Uterus (tissue), 4 donors: ENCODE measurements around the gene GTPBP2. TPM values are rescaled to one million over a fixed set of nuclear protein-coding genes. Genes with fewer than 3 reads are reported as not detected.
"Not testable (repeated sequence)": the region's sequence is repeated elsewhere in the genome, so short reads cannot be mapped to it uniquely, and the experiment has no call there.

Experiments
- DNase-seq, 2 donors: peaks; one replicate each; pipeline ENCODE4 v3.0.0-alpha.2; 2019 to 2020
- H3K27ac ChIP-seq, 2 donors: fragments of 200-600 bp; sonication (generic); 1 replicate in 1 of 2; 2 replicates in 1 of 2; pipeline ENCODE4 v1.5.1; 2016 to 2018
- H3K27me3 ChIP-seq, 2 donors: fragments of 200-600 bp; sonication (generic); one replicate each; pipeline ENCODE4 v1.5.1; 2018 to 2019; ENCODE audit warnings: control low read depth in 1 of 2
- H3K36me3 ChIP-seq, 2 donors: fragments of 200-600 bp; sonication (generic); one replicate each; pipeline ENCODE4 v1.5.1; 2019; ENCODE audit warnings: control low read depth in 1 of 2
- H3K4me1 ChIP-seq, 2 donors: fragments of 200-600 bp; sonication (generic); one replicate each; pipeline ENCODE4 v1.5.1; 2018 to 2019; ENCODE audit warnings: control low read depth in 1 of 2
- H3K4me3 ChIP-seq, 2 donors: fragments of 200-600 bp; sonication (generic); 1 replicate in 1 of 2; 2 replicates in 1 of 2; pipeline ENCODE4 v1.5.1; 2018 to 2019; ENCODE audit warnings: mild to moderate bottlenecking in 1 of 2
- H3K9me3 ChIP-seq, 2 donors: fragments of 200-600 bp; sonication (generic); one replicate each; pipeline ENCODE4 v1.5.1; 2019; ENCODE audit warnings: control low read depth in 1 of 2
- POLR2A ChIP-seq, 2 donors: fragments of 450-650 bp; IDR thresholded peaks; one replicate each; pipeline ENCODE4 v1.6.1; 2016; ENCODE audit warnings: antibody characterized with exemption in 2 of 2, mild to moderate bottlenecking in 1 of 2, moderate library complexity in 1 of 2
- intact Hi-C: fragments of 100-400 bp; cut with DNase I; formaldehyde crosslinking; loops from one replicate; pipeline ENCODE4 v1.15.1; 2023; ENCODE audit warnings: low total_unique reads
- total RNA-seq, 4 donors: library from RNA; depleted of rRNA in 3 of 4; stranded (reverse); fragments of >200 nt in 3 of 4; gene quantifications; one replicate each; pipeline versions ENCODE4 v1.1.0 to v1.2.4, GENCODE V29; 2014 to 2023
- TF ChIP-seq, protein P1 (sequence below), 4 experiments: fragments of 200-600 bp in 2 of 4; fragments of 450-650 bp in 2 of 4; sonication (generic) in 2 of 4; IDR thresholded peaks; one replicate each; pipeline ENCODE4 v1.5.1; 2016 to 2019; ENCODE audit warnings: antibody characterized with exemption in 4 of 4, mild to moderate bottlenecking in 2 of 4, moderate library complexity in 1 of 4
- donor health status: DM: yes; HTN: yes; CAD: no.

The GTPBP2 gene
- total RNA-seq, 4 donors from 2014 or later: 17.9 to 67.6 (median 40.2) TPM

DNA sequence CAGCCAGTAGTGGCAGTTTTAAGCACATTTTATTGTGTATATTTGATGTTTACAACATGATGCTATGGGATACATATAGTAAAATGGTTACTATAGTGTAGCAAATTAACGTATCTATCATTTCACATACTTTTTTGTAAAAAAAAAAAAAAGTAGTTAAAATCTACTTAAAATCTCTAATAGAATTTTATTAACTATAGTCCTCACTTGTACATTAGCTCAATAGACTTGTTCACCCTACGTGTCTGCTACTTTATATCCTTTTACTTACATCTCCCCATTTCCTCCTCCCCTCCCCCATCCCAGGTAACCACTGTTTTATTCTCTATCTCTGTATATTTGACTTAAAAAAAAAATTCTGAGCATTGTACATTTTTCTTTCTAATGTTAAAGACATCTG, 23.0 kb downstream of the GTPBP2 start:
- intact Hi-C loops: no loop called here
- TF ChIP-seq POLR2A (IDR thresholded peaks at IDR 0.05): no peak
- TF ChIP-seq, protein P1, sequence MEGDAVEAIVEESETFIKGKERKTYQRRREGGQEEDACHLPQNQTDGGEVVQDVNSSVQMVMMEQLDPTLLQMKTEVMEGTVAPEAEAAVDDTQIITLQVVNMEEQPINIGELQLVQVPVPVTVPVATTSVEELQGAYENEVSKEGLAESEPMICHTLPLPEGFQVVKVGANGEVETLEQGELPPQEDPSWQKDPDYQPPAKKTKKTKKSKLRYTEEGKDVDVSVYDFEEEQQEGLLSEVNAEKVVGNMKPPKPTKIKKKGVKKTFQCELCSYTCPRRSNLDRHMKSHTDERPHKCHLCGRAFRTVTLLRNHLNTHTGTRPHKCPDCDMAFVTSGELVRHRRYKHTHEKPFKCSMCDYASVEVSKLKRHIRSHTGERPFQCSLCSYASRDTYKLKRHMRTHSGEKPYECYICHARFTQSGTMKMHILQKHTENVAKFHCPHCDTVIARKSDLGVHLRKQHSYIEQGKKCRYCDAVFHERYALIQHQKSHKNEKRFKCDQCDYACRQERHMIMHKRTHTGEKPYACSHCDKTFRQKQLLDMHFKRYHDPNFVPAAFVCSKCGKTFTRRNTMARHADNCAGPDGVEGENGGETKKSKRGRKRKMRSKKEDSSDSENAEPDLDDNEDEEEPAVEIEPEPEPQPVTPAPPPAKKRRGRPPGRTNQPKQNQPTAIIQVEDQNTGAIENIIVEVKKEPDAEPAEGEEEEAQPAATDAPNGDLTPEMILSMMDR (IDR thresholded peaks at IDR 0.05): no peak
- H3K36me3 ChIP-seq: no peaks in the 10 kb centered on the region
- no peaks in the 10 kb centered on the region for H3K9me3 ChIP-seq
- H3K27me3 ChIP-seq: no peaks in the 10 kb centered on the region
- no peak overlapping the region for H3K27ac ChIP-seq
- H3K4me3 ChIP-seq: no peak overlapping the region
- H3K4me1 ChIP-seq: no peaks in the 10 kb centered on the region
- DNase-seq: no peak

DNA sequence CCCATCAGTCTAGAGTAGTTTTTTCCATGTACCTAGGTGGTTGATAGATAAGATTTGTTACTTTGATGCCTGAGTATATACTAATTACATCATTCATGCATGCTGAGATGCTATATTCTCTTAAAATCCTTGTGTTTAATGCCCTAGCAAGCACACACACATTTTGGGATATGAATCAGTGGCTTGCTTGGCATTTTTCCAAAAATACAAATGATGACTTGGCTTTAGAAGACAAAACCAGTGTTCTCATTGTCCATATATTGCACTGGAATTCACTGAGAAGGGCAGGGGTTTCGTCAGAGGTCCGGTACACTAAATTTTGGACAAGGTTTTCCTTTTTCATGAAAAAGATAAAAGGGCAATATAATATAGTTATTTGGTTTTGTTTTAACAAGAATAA, 24.9 kb downstream of the GTPBP2 start:
- Histone ChIP-seq H3K9me3 (no peaks in the 10 kb centered on the region), H3K27me3 (no peaks in the 10 kb centered on the region), H3K4me1 (no peaks in the 10 kb centered on the region), H3K36me3 (no peaks in the 10 kb centered on the region), H3K4me3 (no peak overlapping the region), H3K27ac (no peak overlapping the region)
- no peak for DNase-seq
- intact Hi-C loops: no loop called here
- TF ChIP-seq, protein P1 (IDR thresholded peaks at IDR 0.05): no peak
- no peak for TF ChIP-seq POLR2A (IDR thresholded peaks at IDR 0.05)

DNA sequence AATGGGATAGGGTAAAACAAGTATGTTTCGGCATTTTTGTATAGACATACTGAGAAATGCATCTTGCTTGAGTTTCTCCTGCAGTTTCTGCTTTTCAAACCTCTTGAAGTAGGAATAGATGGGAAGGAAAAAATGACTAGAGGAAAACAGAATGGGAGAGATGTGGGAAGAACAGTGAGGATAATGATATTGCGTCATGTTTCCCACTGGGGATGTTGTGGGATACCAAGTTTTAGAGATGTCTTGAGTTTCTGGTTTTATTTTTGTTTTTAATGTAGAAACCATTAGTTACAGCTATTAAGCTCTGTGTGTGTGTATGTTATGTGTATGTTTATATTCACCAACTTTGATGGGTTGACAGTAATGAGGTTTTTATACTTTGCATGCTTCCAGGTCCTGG, 28.5 kb downstream of the GTPBP2 start:
- Histone ChIP-seq H3K27ac (no peak overlapping the region), H3K4me1 (no peaks in the 10 kb centered on the region), H3K27me3 (no peaks in the 10 kb centered on the region), H3K36me3 (no peaks in the 10 kb centered on the region), H3K4me3 (no peak overlapping the region), H3K9me3 (no peaks in the 10 kb centered on the region)
- TF ChIP-seq POLR2A (IDR thresholded peaks at IDR 0.05): no peak
- TF ChIP-seq, protein P1 (IDR thresholded peaks at IDR 0.05): no peak
- intact Hi-C loops: no loop called here
- no peak for DNase-seq

DNA sequence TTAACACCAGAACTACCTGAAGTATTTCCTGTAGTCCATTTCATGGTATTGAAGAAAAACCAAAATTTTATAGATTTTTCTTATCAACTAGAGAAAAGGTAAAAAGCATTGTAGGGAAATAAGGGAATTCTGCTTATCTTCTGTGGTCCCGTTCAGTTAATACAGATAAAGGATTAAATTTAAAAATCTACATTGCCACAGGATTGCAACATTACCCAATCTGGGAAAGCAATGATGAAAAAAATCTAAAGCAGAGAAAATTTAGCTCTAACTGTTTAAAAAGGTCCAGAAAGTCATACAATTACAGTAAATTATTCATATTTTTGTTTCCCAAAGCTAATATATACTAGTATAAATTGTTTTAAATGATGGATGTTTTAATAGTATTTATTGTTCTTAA, 35.1 kb downstream of the GTPBP2 start:
- intact Hi-C loops: no loop called here
- TF ChIP-seq, protein P1 (IDR thresholded peaks at IDR 0.05): no peak
- TF ChIP-seq POLR2A (IDR thresholded peaks at IDR 0.05): no peak
- H3K27me3 ChIP-seq: no peaks in the 10 kb centered on the region
- no peaks in the 10 kb centered on the region for H3K4me1 ChIP-seq
- no peaks in the 10 kb centered on the region for H3K36me3 ChIP-seq
- no peak for DNase-seq
- H3K4me3 ChIP-seq: no peak overlapping the region
- H3K9me3 ChIP-seq: no peaks in the 10 kb centered on the region
- no peak overlapping the region for H3K27ac ChIP-seq

DNA sequence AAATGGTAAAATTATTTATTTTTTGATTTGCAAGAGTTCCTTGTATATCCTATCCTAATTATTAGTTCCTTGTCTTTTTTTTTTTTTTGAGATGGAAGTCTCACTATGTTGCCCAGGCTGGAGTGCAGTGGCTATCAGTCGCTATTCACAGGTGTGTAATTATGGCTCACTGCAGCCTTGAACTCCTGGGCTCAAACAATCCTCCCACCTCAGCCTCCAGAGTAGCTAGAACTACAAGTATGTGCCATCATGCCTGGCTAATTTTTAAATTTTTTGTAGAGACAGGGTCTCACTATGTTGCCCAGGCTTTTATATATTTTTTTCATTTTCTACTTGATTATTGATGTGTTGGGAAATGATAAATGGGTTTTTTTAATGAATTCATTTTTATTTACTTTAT, 39.5 kb downstream of the GTPBP2 start:
- H3K4me1 ChIP-seq, H3K27ac ChIP-seq, H3K36me3 ChIP-seq, H3K4me3 ChIP-seq, intact Hi-C loops, DNase-seq, H3K27me3 ChIP-seq, H3K9me3 ChIP-seq: not testable (repeated sequence)

DNA sequence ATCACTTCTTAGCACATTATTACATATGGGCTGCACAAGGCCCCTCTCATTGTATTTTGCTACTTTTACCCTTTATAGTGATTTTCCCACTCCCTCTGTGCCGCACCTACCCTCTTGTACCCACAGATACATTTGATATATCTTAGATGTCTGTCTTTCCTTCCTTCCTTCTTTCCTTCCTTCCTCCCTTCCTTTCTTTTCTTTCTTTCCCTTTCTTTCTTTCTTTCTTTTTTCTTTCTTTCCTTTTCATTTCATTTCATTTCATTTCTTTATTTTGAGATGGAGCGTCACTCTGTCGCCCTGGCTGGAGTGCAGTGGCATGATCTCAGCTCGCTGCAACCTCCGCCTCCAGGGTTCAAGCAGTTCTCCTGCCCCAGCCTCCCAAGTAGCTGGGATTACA, 40.9 kb downstream of the GTPBP2 start:
- H3K27ac ChIP-seq: no peak overlapping the region
- intact Hi-C loops: no loop called here
- no peaks in the 10 kb centered on the region for H3K4me1 ChIP-seq
- no peaks in the 10 kb centered on the region for H3K27me3 ChIP-seq
- no peak for DNase-seq
- H3K36me3 ChIP-seq: no peaks in the 10 kb centered on the region
- no peak overlapping the region for H3K4me3 ChIP-seq
- no peaks in the 10 kb centered on the region for H3K9me3 ChIP-seq
- TF ChIP-seq, protein P1 (IDR thresholded peaks at IDR 0.05): no peak
- no peak for TF ChIP-seq POLR2A (IDR thresholded peaks at IDR 0.05)
